Endodermal cell (in vitro differentiated cells): ENCODE results near the gene C1orf105. TPM values are rescaled to one million over a fixed set of nuclear protein-coding genes. Genes with fewer than 3 reads are reported as not detected.

Experiments used
- DNase-seq: peaks from one replicate; pipeline ENCODE4 v3.0.0-alpha.2; 2017
- H3K27ac ChIP-seq: 2 replicates; pipeline ENCODE4 v1.5.1; 2013; ENCODE audit warnings: mild to moderate bottlenecking, low read depth, low read length, moderate library complexity
- H3K27me3 ChIP-seq: 2 replicates; pipeline ENCODE4 v1.6.1; 2013; ENCODE audit warnings: mild to moderate bottlenecking, low read length, moderate library complexity; ENCODE audit not compliant: insufficient read depth, control insufficient read depth, poor library complexity, severe bottlenecking
- H3K36me3 ChIP-seq: 2 replicates; pipeline ENCODE4 v1.7.0; 2013; ENCODE audit warnings: mild to moderate bottlenecking, low read length, moderate library complexity; ENCODE audit not compliant: control insufficient read depth, insufficient read depth
- H3K4me1 ChIP-seq: one replicate; pipeline ENCODE4 v1.7.0; 2013; ENCODE audit warnings: low read length; ENCODE audit not compliant: control insufficient read depth, insufficient read depth
- H3K4me3 ChIP-seq: 2 replicates; pipeline ENCODE4 v1.5.1; 2013; ENCODE audit warnings: mild to moderate bottlenecking, low read length, moderate library complexity
- H3K9ac ChIP-seq: 2 replicates; pipeline ENCODE4 v1.6.1; 2013; ENCODE audit warnings: mild to moderate bottlenecking, low read length, moderate library complexity; ENCODE audit not compliant: poor library complexity, severe bottlenecking; ENCODE audit errors: extremely low read depth
- H3K9me3 ChIP-seq: 2 replicates; pipeline ENCODE4 v1.6.1; 2013; ENCODE audit warnings: mild to moderate bottlenecking, low read length, moderate library complexity; ENCODE audit not compliant: control insufficient read depth
- H3K27ac Mint-ChIP-seq: 2 replicates; pipeline ENCODE4 v1.8.0; 2020; ENCODE audit warnings: mixed read lengths
- H3K27me3 Mint-ChIP-seq: 2 replicates; pipeline ENCODE4 v1.8.0; 2021; ENCODE audit warnings: mild to moderate bottlenecking, mixed read lengths; ENCODE audit not compliant: insufficient read depth
- H3K36me3 Mint-ChIP-seq: 2 replicates; pipeline ENCODE4 v1.8.0; 2020; ENCODE audit warnings: low read depth, mixed read lengths
- H3K4me1 Mint-ChIP-seq: 2 replicates; pipeline ENCODE4 v1.8.0; 2020; ENCODE audit warnings: mixed read lengths
- H3K4me3 Mint-ChIP-seq: 2 replicates; pipeline ENCODE4 v1.8.0; 2020; ENCODE audit warnings: mild to moderate bottlenecking, moderate library complexity, mixed read lengths
- H3K9me3 Mint-ChIP-seq: 2 replicates; pipeline ENCODE4 v1.8.0; 2020; ENCODE audit warnings: mild to moderate bottlenecking, mixed read lengths
- WGBS, 2 experiments: methylation state at CpG; one replicate each; pipeline versions ENCODE4 v1.1.5 to v1.1.7; 2013; ENCODE audit warnings: missing lambda C conversion rate in 2 of 2, mixed read lengths in 1 of 2; ENCODE audit not compliant: insufficient coverage in 1 of 2, insufficient read length in 1 of 2; 5-methylcytosine and 5-hydroxymethylcytosine counted together
- total RNA-seq, 2 donors: library from RNA; stranded (reverse); fragmentation: NEBNext Ultra II Directional in 1 of 2; extraction: Animal tissue kit (Norgen Biotek cat#: 25700) in 1 of 2; gene quantifications; 2 replicates in 1 of 2; 3 replicates in 1 of 2; pipeline ENCODE4 v1.2.1, GENCODE V29; 2021
- TF ChIP-seq, protein P1 (sequence below): fragments of 200-600 bp; sonication (generic); conservative IDR thresholded peaks from 2 replicates; pipeline ENCODE4 v1.5.0; 2021; ENCODE audit warnings: antibody characterized with exemption, mild to moderate bottlenecking

Gene C1orf105
- total RNA-seq, 2 donors from 2014 or later: not detected

DNA sequence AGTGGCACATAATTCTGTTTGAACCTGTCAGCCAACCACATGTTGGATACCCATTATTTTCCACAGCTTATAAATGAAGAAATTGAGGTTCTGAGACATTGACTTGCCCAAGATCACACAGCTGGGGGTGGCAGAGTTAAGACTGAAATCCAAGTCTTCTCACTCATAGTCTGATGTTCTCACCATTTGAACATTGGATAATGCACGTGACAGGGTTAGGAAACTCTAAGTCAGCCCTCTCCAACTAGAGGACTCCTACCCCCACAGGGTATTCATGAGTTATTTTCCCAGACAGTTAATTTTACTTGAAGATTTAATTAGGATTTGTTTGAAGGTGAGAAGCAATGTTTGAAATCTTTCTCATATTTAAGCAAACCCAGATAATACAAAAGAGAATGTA, 38.1 kb upstream of the C1orf105 start:
- no peaks in the 10 kb centered on the region for H3K9me3 Mint-ChIP-seq
- Histone ChIP-seq H3K9ac (no peak overlapping the region), H3K36me3 (no peaks in the 10 kb centered on the region), H3K4me3 (no peak overlapping the region), H3K9me3 (no peaks in the 10 kb centered on the region), H3K4me1 (no peaks in the 10 kb centered on the region), H3K27ac (peak overlapping the region; percentile 68), H3K27me3 (no peaks in the 10 kb centered on the region)
- 84% methylated on average over 1 of the region's 1 CpG; no CpG with 5 or more reads in 1 of the 2 experiments for WGBS, 2 experiments
- TF ChIP-seq, protein P1, sequence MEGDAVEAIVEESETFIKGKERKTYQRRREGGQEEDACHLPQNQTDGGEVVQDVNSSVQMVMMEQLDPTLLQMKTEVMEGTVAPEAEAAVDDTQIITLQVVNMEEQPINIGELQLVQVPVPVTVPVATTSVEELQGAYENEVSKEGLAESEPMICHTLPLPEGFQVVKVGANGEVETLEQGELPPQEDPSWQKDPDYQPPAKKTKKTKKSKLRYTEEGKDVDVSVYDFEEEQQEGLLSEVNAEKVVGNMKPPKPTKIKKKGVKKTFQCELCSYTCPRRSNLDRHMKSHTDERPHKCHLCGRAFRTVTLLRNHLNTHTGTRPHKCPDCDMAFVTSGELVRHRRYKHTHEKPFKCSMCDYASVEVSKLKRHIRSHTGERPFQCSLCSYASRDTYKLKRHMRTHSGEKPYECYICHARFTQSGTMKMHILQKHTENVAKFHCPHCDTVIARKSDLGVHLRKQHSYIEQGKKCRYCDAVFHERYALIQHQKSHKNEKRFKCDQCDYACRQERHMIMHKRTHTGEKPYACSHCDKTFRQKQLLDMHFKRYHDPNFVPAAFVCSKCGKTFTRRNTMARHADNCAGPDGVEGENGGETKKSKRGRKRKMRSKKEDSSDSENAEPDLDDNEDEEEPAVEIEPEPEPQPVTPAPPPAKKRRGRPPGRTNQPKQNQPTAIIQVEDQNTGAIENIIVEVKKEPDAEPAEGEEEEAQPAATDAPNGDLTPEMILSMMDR: no peak
- peaks cover 1% of the 10 kb centered on the region for H3K36me3 Mint-ChIP-seq
- no peak overlapping the region for H3K4me3 Mint-ChIP-seq
- H3K4me1 Mint-ChIP-seq: peaks cover 22% of the 10 kb centered on the region
- no peak for DNase-seq
- no peak overlapping the region for H3K27ac Mint-ChIP-seq
- H3K27me3 Mint-ChIP-seq: no peaks in the 10 kb centered on the region

DNA sequence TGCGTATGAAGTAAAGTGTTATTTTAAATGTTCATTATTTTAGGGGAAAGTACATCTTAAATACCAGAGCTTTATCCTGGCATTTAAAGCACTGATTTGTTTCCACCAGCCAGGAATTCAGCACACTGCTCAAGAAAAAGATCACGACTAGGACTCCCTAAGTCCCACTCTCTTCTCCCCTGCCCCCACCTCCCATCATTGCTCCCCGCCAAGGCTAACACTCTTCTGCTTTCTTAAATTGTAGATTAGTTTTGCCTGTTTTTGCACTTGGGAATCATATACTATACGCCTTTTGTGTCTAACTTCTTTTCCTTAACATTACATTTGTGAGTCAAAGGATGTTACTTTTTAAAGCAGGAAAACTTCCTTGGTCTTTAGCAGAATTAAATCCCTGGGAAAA, 37.5 kb upstream of the C1orf105 start:
- no peaks in the 10 kb centered on the region for H3K27me3 ChIP-seq
- peak overlapping the region; percentile 68 for H3K27ac ChIP-seq
- no peaks in the 10 kb centered on the region for H3K36me3 ChIP-seq
- H3K27me3 Mint-ChIP-seq: no peaks in the 10 kb centered on the region
- H3K9me3 Mint-ChIP-seq: no peaks in the 10 kb centered on the region
- H3K4me3 Mint-ChIP-seq: no peak overlapping the region
- no peaks in the 10 kb centered on the region for H3K4me1 ChIP-seq
- no peak overlapping the region for H3K9ac ChIP-seq
- H3K36me3 Mint-ChIP-seq: peaks cover 1% of the 10 kb centered on the region
- DNase-seq: no peak
- peaks cover 22% of the 10 kb centered on the region for H3K4me1 Mint-ChIP-seq
- TF ChIP-seq, protein P1: no peak
- H3K9me3 ChIP-seq: no peaks in the 10 kb centered on the region
- H3K4me3 ChIP-seq: no peak overlapping the region
- no peak overlapping the region for H3K27ac Mint-ChIP-seq
- 90% methylated on average over 4 of the region's 4 CpGs; no CpG with 5 or more reads in 1 of the 2 experiments for WGBS, 2 experiments

DNA sequence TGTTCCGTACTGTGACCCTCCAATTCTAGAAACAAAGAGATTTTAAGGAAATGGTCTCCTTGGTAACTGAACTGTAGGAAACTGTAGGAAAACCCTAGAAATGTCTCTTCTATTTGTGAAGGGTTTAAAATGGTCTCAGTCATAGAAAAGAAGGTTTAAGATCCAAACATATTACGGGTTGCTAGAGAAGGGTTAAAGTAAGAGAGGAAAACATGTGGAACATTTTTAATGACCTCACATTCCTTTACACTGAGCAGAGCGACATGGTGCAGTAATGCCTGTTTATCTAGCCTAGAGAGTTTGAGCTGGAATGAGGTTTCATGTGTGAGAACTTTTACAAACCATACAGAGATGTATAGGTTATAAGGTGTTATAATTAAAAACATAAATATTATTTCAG, 36.9 kb upstream of the C1orf105 start:
- no peak overlapping the region for H3K27ac Mint-ChIP-seq
- no peaks in the 10 kb centered on the region for H3K4me1 ChIP-seq
- no peaks in the 10 kb centered on the region for H3K9me3 ChIP-seq
- H3K4me3 ChIP-seq: no peak overlapping the region
- H3K27ac ChIP-seq: peak overlapping the region; percentile 68
- DNase-seq: no peak
- 64 to 78% methylated on average over 2 to 3 of the region's 3 CpGs for WGBS, 2 experiments
- no peaks in the 10 kb centered on the region for H3K27me3 Mint-ChIP-seq
- no peaks in the 10 kb centered on the region for H3K36me3 ChIP-seq
- H3K36me3 Mint-ChIP-seq: peaks cover 1% of the 10 kb centered on the region
- H3K4me1 Mint-ChIP-seq: peaks cover 17% of the 10 kb centered on the region
- H3K9me3 Mint-ChIP-seq: no peaks in the 10 kb centered on the region
- H3K4me3 Mint-ChIP-seq: no peak overlapping the region
- H3K27me3 ChIP-seq: no peaks in the 10 kb centered on the region
- H3K9ac ChIP-seq: no peak overlapping the region
- TF ChIP-seq, protein P1: no peak
